Loucy (cell line): ENCODE results near the gene TENM3.

Experiments used
- CTCF ChIP-seq: fragments of 200-600 bp; sonication (generic); conservative IDR thresholded peaks from 2 replicates; pipeline ENCODE4 v1.5.1; 2014; ENCODE audit warnings: mild to moderate bottlenecking, antibody characterized with exemption, low read length
- EZH2phosphoT487 ChIP-seq: fragments of 200-600 bp; IDR thresholded peaks from 2 replicates; pipeline ENCODE4 v1.6.1; 2018; ENCODE audit warnings: antibody characterized with exemption, mild to moderate bottlenecking, moderate library complexity, borderline replicate concordance

- TF ChIP-seq CTCF (no peak), EZH2phosphoT487 (no peak)
Measured at GRCh38 chr4:182245041-182245440, 1.8 kb downstream of the TENM3 start.
